PC-9 (cell line): ENCODE data around the gene FOXO3. TPM values are rescaled to one million over a fixed set of nuclear protein-coding genes. Genes with fewer than 3 reads are reported as not detected.

ENCODE experiments used
- BruUV-seq: library from RNA; stranded (reverse); fragments of 400-500 nt; replicated peaks from 2 replicates; lab custom pipeline; 2021; lab: Mats Ljungman, UMichigan
- CTCF ChIA-PET: fragments of 300-600 bp; sonication (Branson Sonifier 250); formaldehyde crosslinking; loops from one replicate; lab custom pipeline; 2022; ENCODE audit warnings: antibody characterized with exemption; lab: Charles Lee
- POLR2A ChIA-PET: fragments of 300-600 bp; sonication (Branson Sonifier 250); formaldehyde crosslinking; loops from one replicate; lab custom pipeline; 2022; ENCODE audit warnings: antibody characterized with exemption; ENCODE audit not compliant: unreplicated experiment; lab: Charles Lee
- DNase-seq, 2 experiments: peaks; one replicate each; pipeline versions ENCODE4 v3.0.0 to v3.0.0-alpha.2; 2015 to 2022; ENCODE audit warnings: mixed read lengths in 1 of 2
- H2AFZ ChIP-seq: fragments of 200-600 bp; sonication (generic); 2 replicates; pipeline ENCODE4 v1.8.1; 2017; ENCODE audit warnings: antibody characterized with exemption
- H3F3A ChIP-seq: fragments of 200-600 bp; sonication (generic); 2 replicates; pipeline ENCODE4 v1.8.1; 2017; ENCODE audit warnings: antibody characterized with exemption, mild to moderate bottlenecking, low read depth; ENCODE audit not compliant: insufficient read depth
- H3K27ac ChIP-seq: fragments of 200-600 bp; sonication (generic); 2 replicates; pipeline ENCODE4 v1.6.1; 2016; ENCODE audit warnings: mixed run types
- H3K27me3 ChIP-seq: fragments of 200-600 bp; sonication (generic); 2 replicates; pipeline ENCODE4 v1.6.1; 2016; ENCODE audit warnings: low read depth, mixed run types; ENCODE audit not compliant: insufficient read depth
- H3K36me3 ChIP-seq: fragments of 200-600 bp; sonication (generic); 2 replicates; pipeline ENCODE4 v1.6.1; 2016; ENCODE audit warnings: low read depth, mixed run types
- H3K4me1 ChIP-seq: fragments of 200-600 bp; sonication (generic); replicated peaks from 2 replicates; pipeline ENCODE4 v1.6.1; 2016; ENCODE audit warnings: mixed run types; ENCODE audit not compliant: insufficient read depth
- H3K4me2 ChIP-seq: fragments of 200-600 bp; sonication (generic); 2 replicates; pipeline ENCODE4 v1.6.1; 2017; ENCODE audit warnings: mixed run types
- H3K4me3 ChIP-seq: fragments of 200-600 bp; sonication (generic); 2 replicates; pipeline ENCODE4 v1.6.1; 2016; ENCODE audit warnings: mixed run types
- H3K79me2 ChIP-seq: fragments of 200-600 bp; sonication (generic); 2 replicates; pipeline ENCODE4 v1.6.1; 2017; ENCODE audit warnings: low read depth, mixed run types
- H3K9me2 ChIP-seq: fragments of 200-600 bp; sonication (generic); 2 replicates; pipeline ENCODE4 v1.8.1; 2017; ENCODE audit warnings: mild to moderate bottlenecking; ENCODE audit not compliant: insufficient read depth
- H3K9me3 ChIP-seq: fragments of 200-600 bp; sonication (generic); 2 replicates; pipeline ENCODE4 v1.8.1; 2016; ENCODE audit warnings: low read depth; ENCODE audit not compliant: insufficient read depth
- H4K20me1 ChIP-seq: fragments of 200-600 bp; sonication (generic); 2 replicates; pipeline ENCODE4 v1.8.1; 2017; ENCODE audit not compliant: insufficient read depth
- CTCF ChIP-seq: fragments of 200-600 bp; sonication (generic); conservative IDR thresholded peaks from 2 replicates; pipeline ENCODE4 v1.6.1; 2017; ENCODE audit warnings: mixed run types, antibody characterized with exemption, mild to moderate bottlenecking, moderate library complexity
- EZH2 ChIP-seq: fragments of 200-600 bp; sonication (generic); IDR thresholded peaks from 2 replicates; pipeline ENCODE4 v1.8.0; 2017; ENCODE audit warnings: antibody characterized with exemption, low read depth
- intact Hi-C: fragments of 100-400 bp; cut with micrococcal nuclease; formaldehyde crosslinking; loops from one replicate; pipeline ENCODE4 v1.10.0; 2022; ENCODE audit not compliant: unreplicated experiment
- total RNA-seq: library from RNA; stranded (reverse); gene quantifications from 2 replicates; pipeline ENCODE4 v1.2.3, GENCODE V29; 2021

Gene FOXO3
- total RNA-seq, 1 experiment from 2014 or later = 59.4 TPM

GRCh38 chr6:108612852-108613251, 52.1 kb downstream of the FOXO3 start:
- Histone ChIP-seq H4K20me1 (peaks cover 87% of the 10 kb centered on the region), H3F3A (peaks cover 41% of the 10 kb centered on the region; the same call in 1 of the 2 replicates), H3K4me2 (no peak overlapping the region), H2AFZ (no peak overlapping the region), H3K4me3 (no peak overlapping the region), H3K27ac (peak overlapping the region; percentile 31; the same call in 1 of the 2 replicates), H3K79me2 (peaks cover 100% of the 10 kb centered on the region), H3K4me1 (peaks cover 28% of the 10 kb centered on the region), H3K9me3 (peaks cover 3% of the 10 kb centered on the region; the same call in 1 of the 2 replicates), H3K36me3 (peaks cover 25% of the 10 kb centered on the region), H3K9me2 (no peaks in the 10 kb centered on the region), H3K27me3 (no peaks in the 10 kb centered on the region)
- CTCF ChIA-PET = interaction anchor here (0.7 kb wide), 1 partner anchor 11 kb away, joined by 6 read pairs; no protein-coding TSS in a partner anchor
- intact Hi-C loops = no loop called here
- TF ChIP-seq CTCF = no peak
- no peak for TF ChIP-seq EZH2
- POLR2A ChIA-PET = no interaction called here
- no peak for DNase-seq
- BruUV-seq = no TSS peak

- Histone ChIP-seq H3K27me3 (no peaks in the 10 kb centered on the region), H4K20me1 (peaks cover 85% of the 10 kb centered on the region), H3K27ac (no peak overlapping the region), H3K4me1 (peaks cover 38% of the 10 kb centered on the region), H3K79me2 (peaks cover 100% of the 10 kb centered on the region), H3K9me2 (no peaks in the 10 kb centered on the region), H3K4me2 (no peak overlapping the region), H3K4me3 (no peak overlapping the region), H3K36me3 (peaks cover 10% of the 10 kb centered on the region), H3K9me3 (no peaks in the 10 kb centered on the region; the same call in 1 of the 2 replicates), H3F3A (peaks cover 23% of the 10 kb centered on the region; the same call in 1 of the 2 replicates), H2AFZ (no peak overlapping the region)
- no peak for DNase-seq
- POLR2A ChIA-PET = no interaction called here
- CTCF ChIA-PET = no interaction called here
- TF ChIP-seq EZH2 (no peak), CTCF (no peak)
- intact Hi-C loops = no loop called here
- no TSS peak for BruUV-seq
Observed at GRCh38 chr6:108616544-108616943, 55.8 kb downstream of the FOXO3 start.

GRCh38 chr6:108616973-108617372, 56.3 kb downstream of the FOXO3 start:
- ChIA-PET POLR2A (no interaction called here), CTCF (interaction anchor here (0.6 kb wide), 1 partner anchor 213 kb away, joined by 4 read pairs; no protein-coding TSS in a partner anchor)
- Histone ChIP-seq H4K20me1 (peaks cover 86% of the 10 kb centered on the region), H3K9me2 (no peaks in the 10 kb centered on the region), H3K27ac (no peak overlapping the region), H3F3A (peaks cover 23% of the 10 kb centered on the region; the same call in 1 of the 2 replicates), H3K27me3 (no peaks in the 10 kb centered on the region), H3K79me2 (peaks cover 100% of the 10 kb centered on the region), H3K4me3 (no peak overlapping the region), H3K9me3 (no peaks in the 10 kb centered on the region; the same call in 1 of the 2 replicates), H2AFZ (no peak overlapping the region), H3K4me2 (no peak overlapping the region), H3K4me1 (peaks cover 39% of the 10 kb centered on the region), H3K36me3 (peaks cover 6% of the 10 kb centered on the region; the same call in 1 of the 2 replicates)
- DNase-seq = no peak
- intact Hi-C loops = no loop called here
- no TSS peak for BruUV-seq
- no peak for TF ChIP-seq EZH2
- TF ChIP-seq CTCF = no peak
